H9 (cell line): ENCODE data around the gene PHF21B. TPM values are rescaled to one million over a fixed set of nuclear protein-coding genes. Genes with fewer than 3 reads are reported as not detected.

ENCODE experiments used
- DNase-seq: peaks from one replicate; pipeline ENCODE4 v3.0.0-alpha.2; 2017
- H2AFZ ChIP-seq: one replicate; pipeline ENCODE4 v1.6.1; 2013; ENCODE audit warnings: mild to moderate bottlenecking, low read length, control low read depth, moderate library complexity
- H2AK5ac ChIP-seq: 2 replicates; pipeline ENCODE4 v1.6.1; 2013; ENCODE audit warnings: low read length, control low read depth, mixed read lengths; ENCODE audit not compliant: insufficient read length
- H2BK120ac ChIP-seq: one replicate; pipeline ENCODE4 v1.6.1; 2013; ENCODE audit warnings: low read depth, mild to moderate bottlenecking, low read length, control low read depth, inconsistent platforms; ENCODE audit not compliant: poor library complexity, severe bottlenecking
- H2BK12ac ChIP-seq: 2 replicates; pipeline ENCODE4 v1.6.1; 2013; ENCODE audit warnings: low read length, control low read depth, mixed read lengths, low read depth; ENCODE audit not compliant: insufficient read length
- H2BK15ac ChIP-seq: 2 replicates; pipeline ENCODE4 v1.6.1; 2013; ENCODE audit warnings: low read depth, low read length, control low read depth
- H2BK20ac ChIP-seq: one replicate; pipeline ENCODE4 v1.6.1; 2013; ENCODE audit warnings: low read depth, mild to moderate bottlenecking, low read length, control low read depth, inconsistent platforms; ENCODE audit not compliant: poor library complexity, severe bottlenecking
- H2BK5ac ChIP-seq: 2 replicates; pipeline ENCODE4 v1.6.1; 2013; ENCODE audit warnings: low read length, control low read depth, mixed read lengths; ENCODE audit not compliant: insufficient read length
- H3K14ac ChIP-seq: 2 replicates; pipeline ENCODE4 v1.6.1; 2013; ENCODE audit warnings: low read length, control low read depth; ENCODE audit not compliant: insufficient read depth
- H3K18ac ChIP-seq: 2 replicates; pipeline ENCODE4 v1.6.1; 2013; ENCODE audit warnings: low read depth, mild to moderate bottlenecking, mixed read lengths, low read length, control low read depth; ENCODE audit not compliant: insufficient read length
- H3K23ac ChIP-seq: 2 replicates; pipeline ENCODE4 v1.6.1; 2013; ENCODE audit warnings: low read length, control low read depth, mixed read lengths, low read depth; ENCODE audit not compliant: insufficient read length
- H3K23me2 ChIP-seq: 2 replicates; pipeline ENCODE4 v1.6.1; 2013; ENCODE audit warnings: low read depth, mild to moderate bottlenecking, mixed read lengths, low read length, control low read depth; ENCODE audit not compliant: insufficient read length, poor library complexity, severe bottlenecking
- H3K27ac ChIP-seq: 2 replicates; pipeline ENCODE4 v1.5.1; 2013; ENCODE audit warnings: low read length, control low read depth, mixed read lengths, low read depth; ENCODE audit not compliant: insufficient read length
- H3K27me3 ChIP-seq: 2 replicates; pipeline ENCODE4 v1.6.1; 2013; ENCODE audit warnings: low read length, control low read depth, inconsistent platforms; ENCODE audit not compliant: insufficient read depth
- H3K4ac ChIP-seq: 2 replicates; pipeline ENCODE4 v1.6.1; 2013; ENCODE audit warnings: low read depth, mild to moderate bottlenecking, control low read depth, inconsistent platforms, low read length, moderate library complexity
- H3K4me1 ChIP-seq: 2 replicates; pipeline ENCODE4 v1.6.1; 2013; ENCODE audit warnings: low read length, control low read depth, inconsistent platforms; ENCODE audit not compliant: insufficient read depth
- H3K4me2 ChIP-seq: 2 replicates; pipeline ENCODE4 v1.6.1; 2013; ENCODE audit warnings: low read length, control low read depth, mixed read lengths; ENCODE audit not compliant: insufficient read length, insufficient read depth
- H3K56ac ChIP-seq: 2 replicates; pipeline ENCODE4 v1.6.1; 2013; ENCODE audit warnings: low read depth, mild to moderate bottlenecking, mixed read lengths, low read length, control low read depth; ENCODE audit not compliant: insufficient read length
- H3K79me1 ChIP-seq: 2 replicates; pipeline ENCODE4 v1.6.1; 2013; ENCODE audit warnings: low read depth, mild to moderate bottlenecking, moderate library complexity, low read length, control low read depth, inconsistent platforms; ENCODE audit not compliant: insufficient read depth, poor library complexity, severe bottlenecking
- H3K79me2 ChIP-seq: 2 replicates; pipeline ENCODE4 v1.6.1; 2013; ENCODE audit warnings: low read length, control low read depth, inconsistent platforms; ENCODE audit not compliant: insufficient read depth
- H3K9ac ChIP-seq: 2 replicates; pipeline ENCODE4 v1.6.1; 2013; ENCODE audit warnings: low read length, control low read depth, mixed read lengths; ENCODE audit not compliant: insufficient read length; ENCODE audit errors: extremely low read depth
- H3K9me3 ChIP-seq: one replicate; pipeline ENCODE4 v1.6.1; 2013; ENCODE audit warnings: low read depth, low read length, inconsistent platforms; ENCODE audit not compliant: control insufficient read depth
- H3T11ph ChIP-seq: one replicate; pipeline ENCODE4 v1.6.1; 2013; ENCODE audit warnings: mild to moderate bottlenecking, low read length, control low read depth, inconsistent platforms
- H4K20me1 ChIP-seq: one replicate; pipeline ENCODE4 v1.6.1; 2013; ENCODE audit not compliant: control insufficient read depth, insufficient read length, insufficient read depth
- H4K5ac ChIP-seq: 2 replicates; pipeline ENCODE4 v1.6.1; 2013; ENCODE audit warnings: low read depth, mild to moderate bottlenecking, mixed read lengths, low read length, control low read depth; ENCODE audit not compliant: insufficient read length
- H4K8ac ChIP-seq: replicated peaks from 2 replicates; pipeline ENCODE4 v1.6.1; 2013; ENCODE audit warnings: low read length, control low read depth, mixed read lengths, low read depth; ENCODE audit not compliant: insufficient read length
- H4K91ac ChIP-seq: 2 replicates; pipeline ENCODE4 v1.6.1; 2013; ENCODE audit warnings: low read depth, mild to moderate bottlenecking, moderate library complexity, mixed read lengths, low read length, control low read depth; ENCODE audit not compliant: insufficient read length
- H3K27ac Mint-ChIP-seq, 3 experiments: 2 replicates in 2 of 3; 3 replicates in 1 of 3; pipeline ENCODE4 v1.8.0; 2020 to 2021; ENCODE audit warnings: mixed read lengths in 3 of 3, mild to moderate bottlenecking in 1 of 3, moderate library complexity in 1 of 3
- H3K27me3 Mint-ChIP-seq: 2 replicates; pipeline ENCODE4 v1.8.0; 2021; ENCODE audit warnings: low read depth, mild to moderate bottlenecking, moderate library complexity, mixed read lengths
- H3K36me3 Mint-ChIP-seq, 3 experiments: 2 replicates in 2 of 3; 3 replicates in 1 of 3; pipeline ENCODE4 v1.8.0; 2020 to 2021; ENCODE audit warnings: low read depth in 3 of 3, mixed read lengths in 3 of 3; ENCODE audit not compliant: insufficient read depth in 1 of 3
- H3K4me1 Mint-ChIP-seq, 2 experiments: 2 replicates each; pipeline ENCODE4 v1.8.0; 2020; ENCODE audit warnings: mixed read lengths in 2 of 2
- H3K4me3 Mint-ChIP-seq, 2 experiments: 2 replicates in 1 of 2; 3 replicates in 1 of 2; pipeline ENCODE4 v1.8.0; 2020 to 2021; ENCODE audit warnings: mild to moderate bottlenecking in 2 of 2, mixed read lengths in 2 of 2, moderate library complexity in 1 of 2
- H3K9me3 Mint-ChIP-seq, 2 experiments: 2 replicates in 1 of 2; 3 replicates in 1 of 2; pipeline ENCODE4 v1.8.0; 2020; ENCODE audit warnings: mild to moderate bottlenecking in 2 of 2, mixed read lengths in 2 of 2, moderate library complexity in 1 of 2
- CTCF ChIP-seq: fragments of 200-600 bp; sonication (generic); conservative IDR thresholded peaks from 3 replicates; pipeline ENCODE4 v1.8.0; 2021; ENCODE audit warnings: antibody characterized with exemption, mild to moderate bottlenecking
- WGBS: extraction: QIAGEN DNeasy Blood & Tissue Kit; methylation state at CpG from one replicate; pipeline ENCODE4 v1.1.7; 2013; ENCODE audit warnings: missing lambda C conversion rate, low lambda C conversion rate, mixed read lengths; ENCODE audit not compliant: insufficient read length; ENCODE audit errors: extremely low coverage; 5-methylcytosine and 5-hydroxymethylcytosine counted together
- total RNA-seq: library from RNA; stranded (reverse); gene quantifications from 2 replicates; pipeline ENCODE4 v1.2.1, GENCODE V29; 2021

The PHF21B gene
- total RNA-seq, 1 experiment from 2014 or later, result 60.3 TPM

GRCh38 chr22:45034821-45035220, 25.0 kb upstream of the PHF21B start:
- Histone ChIP-seq H2BK15ac (no peak overlapping the region), H3K4me1 (no peaks in the 10 kb centered on the region), H2BK20ac (no peak overlapping the region), H3K27ac (no peak overlapping the region), H2BK120ac (no peak overlapping the region), H3T11ph (no peak overlapping the region), H3K56ac (no peak overlapping the region), H4K8ac (no peak overlapping the region), H3K23ac (no peak overlapping the region), H3K4me2 (no peak overlapping the region), H2BK12ac (no peak overlapping the region), H4K20me1 (no peaks in the 10 kb centered on the region), H2AFZ (no peak overlapping the region), H2BK5ac (no peak overlapping the region), H3K14ac (no peak overlapping the region), H3K79me2 (no peaks in the 10 kb centered on the region), H3K23me2 (no peaks in the 10 kb centered on the region), H4K91ac (no peak overlapping the region), H3K4ac (no peak overlapping the region), H2AK5ac (no peak overlapping the region), H3K9me3 (no peaks in the 10 kb centered on the region), H3K79me1 (no peaks in the 10 kb centered on the region), H3K27me3 (no peaks in the 10 kb centered on the region; the same call in 1 of the 2 replicates), H4K5ac (no peak overlapping the region), H3K9ac (no peak overlapping the region), H3K18ac (peak overlapping the region; percentile 5)
- no peak for TF ChIP-seq CTCF
- Mint-ChIP-seq H3K4me1 (peaks cover 24 to 26% of the 10 kb centered on the region in 2 experiments), H3K36me3 (peaks cover 13 to 19% (median 17%) of the 10 kb centered on the region in 3 experiments), H3K9me3 (peaks cover 31 to 32% of the 10 kb centered on the region in 2 experiments), H3K4me3 (no peak overlapping the region), H3K27me3 (peaks cover 16% of the 10 kb centered on the region), H3K27ac (no peak overlapping the region; a peak in 1 of 7 replicates)
- no peak for DNase-seq
- WGBS, result no CpG with 5 or more reads among the region's 8 CpGs
